ENCODE data around the gene CDK19. TPM values are rescaled to one million over a fixed set of nuclear protein-coding genes. Genes with fewer than 3 reads are reported as not detected.

The CDK19 gene
- total RNA-seq, 1 donor from 2014 or later = 34.4 TPM

- peaks cover 12% of the 10 kb centered on the region for H3K4me1 ChIP-seq
- Mint-ChIP-seq H3K4me1 (peaks cover 5% of the 10 kb centered on the region), H3K27ac (no peak overlapping the region), H3K4me3 (no peak overlapping the region), H3K36me3 (peaks cover 2% of the 10 kb centered on the region), H3K27me3 (ENCODE audit: insufficient read depth, low read depth) (no peaks in the 10 kb centered on the region), H3K9me3 (peaks cover 3% of the 10 kb centered on the region)
- no peak overlapping the region for H3K4me2 ChIP-seq
- DNase-seq (ENCODE audit: low spot score) = no peak
- no peaks in the 10 kb centered on the region for H3K79me2 ChIP-seq (ENCODE audit: low read depth)
- no peaks in the 10 kb centered on the region for H3F3A ChIP-seq (ENCODE audit: low read depth)
- H3K27ac ChIP-seq = no peak overlapping the region
- H3K36me3 ChIP-seq = no peaks in the 10 kb centered on the region
- no peak overlapping the region for H2AFZ ChIP-seq (replicated peaks)
- no peaks in the 10 kb centered on the region for H3K9me3 ChIP-seq (ENCODE audit: low read depth)
- no peak overlapping the region for H3K4me3 ChIP-seq
- H4K20me1 ChIP-seq (ENCODE audit: low read depth) = no peaks in the 10 kb centered on the region
- TF ChIP-seq EZH2 (IDR thresholded peaks at IDR 0.05) (no peak), EZH2phosphoT487 (IDR thresholded peaks at IDR 0.05) (no peak)
- TF ChIP-seq, protein P1, sequence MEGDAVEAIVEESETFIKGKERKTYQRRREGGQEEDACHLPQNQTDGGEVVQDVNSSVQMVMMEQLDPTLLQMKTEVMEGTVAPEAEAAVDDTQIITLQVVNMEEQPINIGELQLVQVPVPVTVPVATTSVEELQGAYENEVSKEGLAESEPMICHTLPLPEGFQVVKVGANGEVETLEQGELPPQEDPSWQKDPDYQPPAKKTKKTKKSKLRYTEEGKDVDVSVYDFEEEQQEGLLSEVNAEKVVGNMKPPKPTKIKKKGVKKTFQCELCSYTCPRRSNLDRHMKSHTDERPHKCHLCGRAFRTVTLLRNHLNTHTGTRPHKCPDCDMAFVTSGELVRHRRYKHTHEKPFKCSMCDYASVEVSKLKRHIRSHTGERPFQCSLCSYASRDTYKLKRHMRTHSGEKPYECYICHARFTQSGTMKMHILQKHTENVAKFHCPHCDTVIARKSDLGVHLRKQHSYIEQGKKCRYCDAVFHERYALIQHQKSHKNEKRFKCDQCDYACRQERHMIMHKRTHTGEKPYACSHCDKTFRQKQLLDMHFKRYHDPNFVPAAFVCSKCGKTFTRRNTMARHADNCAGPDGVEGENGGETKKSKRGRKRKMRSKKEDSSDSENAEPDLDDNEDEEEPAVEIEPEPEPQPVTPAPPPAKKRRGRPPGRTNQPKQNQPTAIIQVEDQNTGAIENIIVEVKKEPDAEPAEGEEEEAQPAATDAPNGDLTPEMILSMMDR (IDR thresholded peaks at IDR 0.05) = no peak
- no peaks in the 10 kb centered on the region for H3K27me3 ChIP-seq
- H3K9ac ChIP-seq = no peak overlapping the region
Measured at GRCh38 chr6:110595112-110595511, 220.2 kb downstream of the CDK19 start.

GRCh38 chr6:110593637-110594036, 221.6 kb downstream of the CDK19 start:
- no peaks in the 10 kb centered on the region for H3K27me3 Mint-ChIP-seq (ENCODE audit: insufficient read depth, low read depth)
- no peak overlapping the region for H3K27ac Mint-ChIP-seq

GRCh38 chr6:110592765-110593164, 222.5 kb downstream of the CDK19 start:
- H2AFZ ChIP-seq (replicated peaks) = peak overlapping the region; percentile 70
- no peaks in the 10 kb centered on the region for H3K79me2 ChIP-seq (ENCODE audit: low read depth)
- no peaks in the 10 kb centered on the region for H4K20me1 ChIP-seq (ENCODE audit: low read depth)
- no peak overlapping the region for H3K27ac ChIP-seq
- no peak overlapping the region for H3K4me3 ChIP-seq
- Mint-ChIP-seq H3K27me3 (ENCODE audit: insufficient read depth, low read depth) (no peaks in the 10 kb centered on the region), H3K27ac (no peak overlapping the region), H3K36me3 (no peaks in the 10 kb centered on the region), H3K4me1 (peaks cover 5% of the 10 kb centered on the region), H3K4me3 (no peak overlapping the region), H3K9me3 (peaks cover 2% of the 10 kb centered on the region)
- peaks cover 12% of the 10 kb centered on the region for H3K4me1 ChIP-seq
- H3K9me3 ChIP-seq (ENCODE audit: low read depth) = no peaks in the 10 kb centered on the region
- no peak overlapping the region for H3K4me2 ChIP-seq
- no peaks in the 10 kb centered on the region for H3K27me3 ChIP-seq
- TF ChIP-seq, protein P1 (IDR thresholded peaks at IDR 0.05) = no peak
- TF ChIP-seq EZH2 (IDR thresholded peaks at IDR 0.05) (no peak), EZH2phosphoT487 (IDR thresholded peaks at IDR 0.05) (no peak)
- DNase-seq (ENCODE audit: low spot score) = no peak
- no peaks in the 10 kb centered on the region for H3K36me3 ChIP-seq
- H3K9ac ChIP-seq = no peak overlapping the region
- no peaks in the 10 kb centered on the region for H3F3A ChIP-seq (ENCODE audit: low read depth)

More at GRCh38 chr6:110593637-110594036, 221.6 kb downstream of the CDK19 start:
- H3K79me2 ChIP-seq (ENCODE audit: low read depth) = no peaks in the 10 kb centered on the region
- H3K4me3 ChIP-seq = no peak overlapping the region
- H3K36me3 ChIP-seq = no peaks in the 10 kb centered on the region
- H3K4me1 Mint-ChIP-seq = peaks cover 5% of the 10 kb centered on the region
- DNase-seq (ENCODE audit: low spot score) = no peak
- H3K9me3 ChIP-seq (ENCODE audit: low read depth) = no peaks in the 10 kb centered on the region
- H3K4me2 ChIP-seq = no peak overlapping the region
- H3K36me3 Mint-ChIP-seq = no peaks in the 10 kb centered on the region
- H2AFZ ChIP-seq (replicated peaks) = peak overlapping the region; percentile 70
- no peaks in the 10 kb centered on the region for H4K20me1 ChIP-seq (ENCODE audit: low read depth)
- TF ChIP-seq, protein P1 (IDR thresholded peaks at IDR 0.05) = no peak
- no peak for TF ChIP-seq EZH2phosphoT487 (IDR thresholded peaks at IDR 0.05)
- TF ChIP-seq EZH2 (IDR thresholded peaks at IDR 0.05) = no peak
- no peak overlapping the region for H3K4me3 Mint-ChIP-seq
- H3K9ac ChIP-seq = no peak overlapping the region
- no peaks in the 10 kb centered on the region for H3F3A ChIP-seq (ENCODE audit: low read depth)
- no peaks in the 10 kb centered on the region for H3K27me3 ChIP-seq
- peaks cover 12% of the 10 kb centered on the region for H3K4me1 ChIP-seq
- peaks cover 2% of the 10 kb centered on the region for H3K9me3 Mint-ChIP-seq
- no peak overlapping the region for H3K27ac ChIP-seq
